WTC11 (cell line): ENCODE measurements around the gene ALCAM.

Experiments used
- ATF1 ChIP-seq: sonication (generic); formaldehyde crosslinking; IDR thresholded peaks from 2 replicates; pipeline ENCODE4 v1.8.1; 2023; ENCODE audit warnings: mild to moderate bottlenecking, moderate library complexity, missing genetic modification reagents
- CBFB ChIP-seq: sonication (generic); formaldehyde crosslinking; IDR thresholded peaks from 2 replicates; pipeline ENCODE4 v1.8.1; 2022; ENCODE audit warnings: mild to moderate bottlenecking, low read depth, missing genetic modification reagents
- CTCF ChIP-seq: fragments of 200-600 bp; IDR thresholded peaks from 2 replicates; pipeline ENCODE4 v1.8.0; 2022; ENCODE audit warnings: antibody characterized with exemption
- ELF4 ChIP-seq: sonication (generic); formaldehyde crosslinking; IDR thresholded peaks from 2 replicates; pipeline ENCODE4 v1.8.1; 2022; ENCODE audit warnings: low read depth, mild to moderate bottlenecking, moderate library complexity, missing genetic modification reagents
- FOXP1 ChIP-seq: sonication (generic); formaldehyde crosslinking; IDR thresholded peaks from 2 replicates; pipeline ENCODE4 v1.8.0; 2022; ENCODE audit warnings: missing genetic modification reagents, mild to moderate bottlenecking, moderate library complexity, borderline replicate concordance
- KAT7 ChIP-seq: sonication (generic); formaldehyde crosslinking; IDR thresholded peaks from 2 replicates; pipeline ENCODE4 v1.8.1; 2023; ENCODE audit warnings: missing genetic modification reagents, mild to moderate bottlenecking, borderline replicate concordance
- NR3C1 ChIP-seq: sonication (generic); formaldehyde crosslinking; conservative IDR thresholded peaks from 2 replicates; pipeline ENCODE4 v1.8.1; 2023; ENCODE audit warnings: low read depth, mild to moderate bottlenecking, missing genetic modification reagents
- ZNF263 ChIP-seq: sonication (generic); formaldehyde crosslinking; IDR thresholded peaks from 2 replicates; pipeline ENCODE4 v1.8.1; 2022; ENCODE audit warnings: low read depth, mild to moderate bottlenecking, moderate library complexity, missing genetic modification reagents
- TF ChIP-seq, protein P1 (sequence below): sonication (generic); formaldehyde crosslinking; IDR thresholded peaks from 2 replicates; pipeline ENCODE4 v1.8.0; 2022; ENCODE audit warnings: mild to moderate bottlenecking, missing genetic modification reagents
- TF ChIP-seq, protein P2 (sequence below): sonication (generic); formaldehyde crosslinking; conservative IDR thresholded peaks from 2 replicates; pipeline ENCODE4 v1.8.1; 2022; ENCODE audit warnings: mild to moderate bottlenecking, missing genetic modification reagents
- TF ChIP-seq, protein P3 (sequence below): sonication (generic); formaldehyde crosslinking; IDR thresholded peaks from 2 replicates; pipeline ENCODE4 v1.8.1; 2023; ENCODE audit warnings: mild to moderate bottlenecking, missing genetic modification reagents, moderate library complexity
- TF ChIP-seq, protein P4 (sequence below): sonication (generic); formaldehyde crosslinking; IDR thresholded peaks from 2 replicates; pipeline ENCODE4 v1.8.1; 2023; ENCODE audit warnings: mild to moderate bottlenecking, missing genetic modification reagents, borderline replicate concordance

DNA sequence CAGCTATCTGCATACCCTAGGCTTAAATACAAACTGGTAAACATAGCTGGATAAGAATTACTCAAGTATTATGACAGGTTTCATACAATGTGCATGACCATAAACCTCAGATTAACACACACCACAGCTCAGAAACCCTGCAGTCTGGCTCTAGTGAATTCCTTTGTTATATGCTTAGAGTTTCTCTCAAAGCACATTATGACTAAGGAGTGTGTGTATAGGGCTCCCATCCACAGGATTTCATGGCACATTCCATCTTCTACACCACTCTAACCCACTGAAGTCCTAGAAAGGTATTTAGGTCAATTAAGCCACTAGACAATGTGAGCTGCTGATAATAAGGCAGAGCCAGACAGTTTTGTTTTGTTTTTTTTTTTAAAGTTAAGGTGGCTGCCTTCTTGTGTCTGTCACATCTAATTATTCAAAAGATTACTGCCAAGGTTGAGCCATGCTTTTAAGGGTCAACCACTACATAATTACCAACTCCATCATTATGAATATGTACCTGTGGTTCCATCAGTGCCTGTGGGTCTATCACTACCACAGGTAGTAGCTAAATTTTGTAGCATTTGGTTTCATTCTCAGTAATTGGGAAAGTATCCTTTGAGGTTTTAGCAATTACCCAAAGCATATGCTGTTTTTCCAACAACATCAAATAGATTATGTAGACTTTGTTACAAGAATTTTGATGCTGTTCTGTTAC, 107.0 kb downstream of the ALCAM start:
- TF ChIP-seq CTCF (no peak), NR3C1 (CRISPR knock-in tag) (no peak), ZNF263 (CRISPR knock-in tag) (no peak), ELF4 (CRISPR knock-in tag) (no peak), KAT7 (CRISPR knock-in tag) (no peak), FOXP1 (CRISPR knock-in tag) (no peak), CBFB (CRISPR knock-in tag) (no peak), ATF1 (CRISPR knock-in tag) (no peak)
- TF ChIP-seq, protein P1, sequence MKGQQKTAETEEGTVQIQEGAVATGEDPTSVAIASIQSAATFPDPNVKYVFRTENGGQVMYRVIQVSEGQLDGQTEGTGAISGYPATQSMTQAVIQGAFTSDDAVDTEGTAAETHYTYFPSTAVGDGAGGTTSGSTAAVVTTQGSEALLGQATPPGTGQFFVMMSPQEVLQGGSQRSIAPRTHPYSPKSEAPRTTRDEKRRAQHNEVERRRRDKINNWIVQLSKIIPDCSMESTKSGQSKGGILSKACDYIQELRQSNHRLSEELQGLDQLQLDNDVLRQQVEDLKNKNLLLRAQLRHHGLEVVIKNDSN (CRISPR knock-in tag), result no peak
- TF ChIP-seq, protein P2, sequence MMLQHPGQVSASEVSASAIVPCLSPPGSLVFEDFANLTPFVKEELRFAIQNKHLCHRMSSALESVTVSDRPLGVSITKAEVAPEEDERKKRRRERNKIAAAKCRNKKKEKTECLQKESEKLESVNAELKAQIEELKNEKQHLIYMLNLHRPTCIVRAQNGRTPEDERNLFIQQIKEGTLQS (CRISPR knock-in tag), result no peak
- TF ChIP-seq, protein P3, sequence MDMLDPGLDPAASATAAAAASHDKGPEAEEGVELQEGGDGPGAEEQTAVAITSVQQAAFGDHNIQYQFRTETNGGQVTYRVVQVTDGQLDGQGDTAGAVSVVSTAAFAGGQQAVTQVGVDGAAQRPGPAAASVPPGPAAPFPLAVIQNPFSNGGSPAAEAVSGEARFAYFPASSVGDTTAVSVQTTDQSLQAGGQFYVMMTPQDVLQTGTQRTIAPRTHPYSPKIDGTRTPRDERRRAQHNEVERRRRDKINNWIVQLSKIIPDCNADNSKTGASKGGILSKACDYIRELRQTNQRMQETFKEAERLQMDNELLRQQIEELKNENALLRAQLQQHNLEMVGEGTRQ (CRISPR knock-in tag), result no peak
- TF ChIP-seq, protein P4, sequence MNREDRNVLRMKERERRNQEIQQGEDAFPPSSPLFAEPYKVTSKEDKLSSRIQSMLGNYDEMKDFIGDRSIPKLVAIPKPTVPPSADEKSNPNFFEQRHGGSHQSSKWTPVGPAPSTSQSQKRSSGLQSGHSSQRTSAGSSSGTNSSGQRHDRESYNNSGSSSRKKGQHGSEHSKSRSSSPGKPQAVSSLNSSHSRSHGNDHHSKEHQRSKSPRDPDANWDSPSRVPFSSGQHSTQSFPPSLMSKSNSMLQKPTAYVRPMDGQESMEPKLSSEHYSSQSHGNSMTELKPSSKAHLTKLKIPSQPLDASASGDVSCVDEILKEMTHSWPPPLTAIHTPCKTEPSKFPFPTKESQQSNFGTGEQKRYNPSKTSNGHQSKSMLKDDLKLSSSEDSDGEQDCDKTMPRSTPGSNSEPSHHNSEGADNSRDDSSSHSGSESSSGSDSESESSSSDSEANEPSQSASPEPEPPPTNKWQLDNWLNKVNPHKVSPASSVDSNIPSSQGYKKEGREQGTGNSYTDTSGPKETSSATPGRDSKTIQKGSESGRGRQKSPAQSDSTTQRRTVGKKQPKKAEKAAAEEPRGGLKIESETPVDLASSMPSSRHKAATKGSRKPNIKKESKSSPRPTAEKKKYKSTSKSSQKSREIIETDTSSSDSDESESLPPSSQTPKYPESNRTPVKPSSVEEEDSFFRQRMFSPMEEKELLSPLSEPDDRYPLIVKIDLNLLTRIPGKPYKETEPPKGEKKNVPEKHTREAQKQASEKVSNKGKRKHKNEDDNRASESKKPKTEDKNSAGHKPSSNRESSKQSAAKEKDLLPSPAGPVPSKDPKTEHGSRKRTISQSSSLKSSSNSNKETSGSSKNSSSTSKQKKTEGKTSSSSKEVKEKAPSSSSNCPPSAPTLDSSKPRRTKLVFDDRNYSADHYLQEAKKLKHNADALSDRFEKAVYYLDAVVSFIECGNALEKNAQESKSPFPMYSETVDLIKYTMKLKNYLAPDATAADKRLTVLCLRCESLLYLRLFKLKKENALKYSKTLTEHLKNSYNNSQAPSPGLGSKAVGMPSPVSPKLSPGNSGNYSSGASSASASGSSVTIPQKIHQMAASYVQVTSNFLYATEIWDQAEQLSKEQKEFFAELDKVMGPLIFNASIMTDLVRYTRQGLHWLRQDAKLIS, result no peak
